ENCODE measurements around the gene WDR59.

WDR59 gene

DNA sequence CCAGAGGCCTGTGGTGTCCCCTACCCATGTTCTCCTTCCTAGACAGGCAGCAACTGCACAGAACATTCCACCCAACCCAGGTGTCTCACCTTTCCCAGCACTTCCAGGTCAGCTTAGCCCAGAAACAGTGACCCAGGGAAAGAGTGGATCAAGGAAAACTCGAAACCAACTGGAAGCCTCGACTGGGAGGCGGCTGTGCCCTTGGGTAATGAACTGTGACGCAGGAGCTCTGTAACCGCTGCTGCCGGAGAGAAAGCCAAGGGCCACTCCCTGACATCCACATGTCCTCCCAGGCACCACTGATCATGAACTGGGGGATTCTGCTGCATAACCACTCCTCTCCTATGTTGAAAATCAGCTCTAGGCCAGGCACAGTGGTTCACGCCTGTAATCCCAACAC lies 34.4 kb downstream of the WDR59 start:
- Histone ChIP-seq H3K27me3 (ENCODE audit: insufficient read depth, low read length) (no peaks in the 10 kb centered on the region), H3K9ac (ENCODE audit: low read depth, low read length) (no peak overlapping the region), H3K4me1 (ENCODE audit: insufficient read depth, low read length) (no peaks in the 10 kb centered on the region), H3K27ac (ENCODE audit: low read length) (no peak overlapping the region), H3K9me3 (ENCODE audit: insufficient read depth, low read depth, low read length) (no peaks in the 10 kb centered on the region), H3K4me3 (ENCODE audit: low read length) (no peak overlapping the region), H3K36me3 (ENCODE audit: insufficient read depth, low read depth, low read length) (peaks cover 73% of the 10 kb centered on the region)

- H3K36me3 ChIP-seq (ENCODE audit: insufficient read depth, low read depth, low read length) = peaks cover 65% of the 10 kb centered on the region
- H3K27ac ChIP-seq (ENCODE audit: low read length) = no peak overlapping the region
- H3K27me3 ChIP-seq (ENCODE audit: insufficient read depth, low read length) = no peaks in the 10 kb centered on the region
- H3K9me3 ChIP-seq (ENCODE audit: insufficient read depth, low read depth, low read length) = no peaks in the 10 kb centered on the region
- H3K4me3 ChIP-seq (ENCODE audit: low read length) = no peak overlapping the region
- no peaks in the 10 kb centered on the region for H3K4me1 ChIP-seq (ENCODE audit: insufficient read depth, low read length)
- no peak overlapping the region for H3K9ac ChIP-seq (ENCODE audit: low read depth, low read length)
Measured at GRCh38 chr16:74949309-74949708, 35.6 kb downstream of the WDR59 start.

DNA sequence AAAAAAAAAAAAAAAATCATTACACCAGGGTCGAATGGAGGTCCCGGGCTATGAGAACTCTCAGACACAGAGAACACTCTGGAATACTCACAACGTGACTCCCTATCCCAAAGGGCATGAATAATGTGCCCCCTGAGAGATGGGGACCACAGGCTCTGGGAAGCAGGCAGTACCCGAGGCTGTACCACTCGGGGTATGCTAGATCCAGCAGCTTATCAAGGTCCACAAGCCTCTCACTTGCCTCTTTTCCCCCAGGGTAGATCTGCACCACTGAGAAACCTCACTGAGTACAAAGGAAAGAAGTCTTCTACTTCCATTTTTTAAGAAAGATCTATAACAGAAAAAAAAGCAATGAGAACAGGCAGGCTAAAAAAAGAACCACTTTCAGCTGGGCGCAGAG lies 40.5 kb downstream of the WDR59 start:
- Histone ChIP-seq H3K27me3 (ENCODE audit: insufficient read depth, low read length) (no peaks in the 10 kb centered on the region), H3K4me3 (ENCODE audit: low read length) (no peak overlapping the region), H3K4me1 (ENCODE audit: insufficient read depth, low read length) (no peaks in the 10 kb centered on the region), H3K9me3 (ENCODE audit: insufficient read depth, low read depth, low read length) (no peaks in the 10 kb centered on the region), H3K9ac (ENCODE audit: low read depth, low read length) (no peak overlapping the region), H3K27ac (ENCODE audit: low read length) (no peak overlapping the region), H3K36me3 (ENCODE audit: insufficient read depth, low read depth, low read length) (peaks cover 74% of the 10 kb centered on the region)

GRCh38 chr16:74942977-74943918 lies 41.7 kb downstream of the WDR59 start:
- Histone ChIP-seq H3K4me3 (ENCODE audit: low read length) (no peak overlapping the region), H3K36me3 (ENCODE audit: insufficient read depth, low read depth, low read length) (peaks cover 75% of the 10 kb centered on the region), H3K9ac (ENCODE audit: low read depth, low read length) (no peak overlapping the region)

GRCh38 chr16:74942566-74942965 lies 42.4 kb downstream of the WDR59 start:
- H3K9ac ChIP-seq (ENCODE audit: low read depth, low read length) = no peak overlapping the region
- H3K4me1 ChIP-seq (ENCODE audit: insufficient read depth, low read length) = no peaks in the 10 kb centered on the region
- H3K9me3 ChIP-seq (ENCODE audit: insufficient read depth, low read depth, low read length) = no peaks in the 10 kb centered on the region
- H3K27me3 ChIP-seq (ENCODE audit: insufficient read depth, low read length) = no peaks in the 10 kb centered on the region
- H3K36me3 ChIP-seq (ENCODE audit: insufficient read depth, low read depth, low read length) = peaks cover 75% of the 10 kb centered on the region
- no peak overlapping the region for H3K4me3 ChIP-seq (ENCODE audit: low read length)
- H3K27ac ChIP-seq (ENCODE audit: low read length) = no peak overlapping the region

More at GRCh38 chr16:74942977-74943918, 41.7 kb downstream of the WDR59 start:
- Histone ChIP-seq H3K27me3 (ENCODE audit: insufficient read depth, low read length) (no peaks in the 10 kb centered on the region), H3K27ac (ENCODE audit: low read length) (no peak overlapping the region), H3K9me3 (ENCODE audit: insufficient read depth, low read depth, low read length) (no peaks in the 10 kb centered on the region), H3K4me1 (ENCODE audit: insufficient read depth, low read length) (no peaks in the 10 kb centered on the region)

DNA sequence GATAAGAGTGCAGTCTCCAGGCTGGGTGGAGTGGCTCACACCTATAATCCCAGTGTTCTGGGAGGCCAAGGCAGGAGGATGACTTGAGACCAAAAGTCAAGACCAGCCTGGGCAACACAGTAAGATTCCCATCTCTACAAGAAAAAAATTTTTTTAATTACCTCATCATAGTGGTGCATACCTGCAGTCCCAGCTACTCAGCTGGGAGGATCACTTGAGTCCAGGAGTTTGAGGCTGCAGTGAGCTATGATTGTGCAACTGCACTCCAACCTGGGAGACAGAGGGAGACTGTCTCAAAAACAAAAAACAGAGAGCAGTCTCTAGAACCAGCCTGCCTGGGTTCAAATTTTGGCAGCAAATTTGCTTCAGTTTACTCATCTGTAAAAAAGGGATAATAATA lies 45.2 kb downstream of the WDR59 start:
- H3K9ac ChIP-seq (ENCODE audit: low read depth, low read length) = no peak overlapping the region
- no peaks in the 10 kb centered on the region for H3K9me3 ChIP-seq (ENCODE audit: insufficient read depth, low read depth, low read length)
- H3K4me3 ChIP-seq (ENCODE audit: low read length) = no peak overlapping the region
- no peaks in the 10 kb centered on the region for H3K27me3 ChIP-seq (ENCODE audit: insufficient read depth, low read length)
- H3K27ac ChIP-seq (ENCODE audit: low read length) = no peak overlapping the region
- H3K4me1 ChIP-seq (ENCODE audit: insufficient read depth, low read length) = no peaks in the 10 kb centered on the region
- peaks cover 73% of the 10 kb centered on the region for H3K36me3 ChIP-seq (ENCODE audit: insufficient read depth, low read depth, low read length)

DNA sequence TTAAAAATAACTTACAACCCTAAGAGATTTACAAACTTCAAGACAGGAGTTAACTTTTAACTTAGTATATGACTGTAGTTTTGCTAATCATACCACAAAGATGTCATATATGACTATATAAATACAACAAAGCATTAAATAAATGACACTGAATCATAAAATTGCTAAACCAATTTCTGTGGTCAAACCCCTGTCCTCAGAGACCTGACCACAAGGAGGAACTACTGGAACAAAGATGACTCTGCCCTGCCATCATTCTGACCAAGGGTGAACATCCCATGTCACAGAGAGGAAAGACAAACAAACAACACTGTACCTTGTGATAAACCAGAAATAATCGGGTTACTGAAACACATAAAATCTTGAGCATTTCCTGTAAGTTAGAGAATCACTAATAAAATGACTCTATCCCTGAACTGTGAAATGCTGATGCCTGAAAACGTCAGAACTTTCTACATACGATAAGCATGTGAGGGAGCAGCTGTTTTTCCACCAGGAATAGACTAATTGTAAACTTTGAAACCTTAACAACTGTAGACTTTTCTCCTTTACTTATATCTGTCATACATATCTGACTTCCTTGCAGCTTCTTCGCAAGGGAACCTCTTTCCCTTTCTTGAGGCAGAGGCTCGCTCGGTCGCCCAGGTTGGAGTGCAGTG lies 47.9 kb downstream of the WDR59 start:
- Histone ChIP-seq H3K36me3 (ENCODE audit: insufficient read depth, low read depth, low read length) (peaks cover 66% of the 10 kb centered on the region), H3K27me3 (ENCODE audit: insufficient read depth, low read length) (no peaks in the 10 kb centered on the region), H3K27ac (ENCODE audit: low read length) (no peak overlapping the region), H3K4me1 (ENCODE audit: insufficient read depth, low read length) (no peaks in the 10 kb centered on the region), H3K9me3 (ENCODE audit: insufficient read depth, low read depth, low read length) (no peaks in the 10 kb centered on the region), H3K4me3 (ENCODE audit: low read length) (no peak overlapping the region), H3K9ac (ENCODE audit: low read depth, low read length) (no peak overlapping the region)

GRCh38 chr16:74931445-74931844 lies 53.5 kb downstream of the WDR59 start:
- no peaks in the 10 kb centered on the region for H3K9me3 ChIP-seq (ENCODE audit: insufficient read depth, low read depth, low read length)
- H3K27me3 ChIP-seq (ENCODE audit: insufficient read depth, low read length) = no peaks in the 10 kb centered on the region
- no peak overlapping the region for H3K4me3 ChIP-seq (ENCODE audit: low read length)
- H3K36me3 ChIP-seq (ENCODE audit: insufficient read depth, low read depth, low read length) = peaks cover 38% of the 10 kb centered on the region
- H3K4me1 ChIP-seq (ENCODE audit: insufficient read depth, low read length) = no peaks in the 10 kb centered on the region
- no peak overlapping the region for H3K9ac ChIP-seq (ENCODE audit: low read depth, low read length)
- H3K27ac ChIP-seq (ENCODE audit: low read length) = no peak overlapping the region

DNA sequence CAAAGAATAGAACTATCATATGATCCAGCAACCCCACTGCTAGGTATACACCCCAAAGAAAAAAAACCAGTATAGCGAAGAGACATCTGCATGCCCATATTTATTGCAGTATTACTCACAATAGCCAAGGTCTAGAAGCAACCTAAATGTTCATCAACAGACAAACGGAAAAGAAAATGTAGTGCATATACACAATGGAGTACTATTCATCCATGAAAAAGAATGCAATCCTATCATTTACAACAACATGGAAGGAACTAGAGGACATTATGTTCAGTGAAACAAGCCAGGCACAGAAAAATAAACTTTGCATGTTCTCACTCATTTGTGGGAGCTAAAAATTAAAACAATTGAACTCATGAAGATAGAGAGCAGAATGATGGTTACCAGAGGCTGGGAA lies 55.3 kb downstream of the WDR59 start:
- no peaks in the 10 kb centered on the region for H3K4me1 ChIP-seq (ENCODE audit: insufficient read depth, low read length)
- no peaks in the 10 kb centered on the region for H3K9me3 ChIP-seq (ENCODE audit: insufficient read depth, low read depth, low read length)
- H3K36me3 ChIP-seq (ENCODE audit: insufficient read depth, low read depth, low read length) = peaks cover 35% of the 10 kb centered on the region
- no peak overlapping the region for H3K9ac ChIP-seq (ENCODE audit: low read depth, low read length)
- no peaks in the 10 kb centered on the region for H3K27me3 ChIP-seq (ENCODE audit: insufficient read depth, low read length)
- H3K27ac ChIP-seq (ENCODE audit: low read length) = no peak overlapping the region
- H3K4me3 ChIP-seq (ENCODE audit: low read length) = no peak overlapping the region

GRCh38 chr16:74926805-74927204 lies 58.1 kb downstream of the WDR59 start:
- Histone ChIP-seq H3K27ac (ENCODE audit: low read length) (no peak overlapping the region), H3K9me3 (ENCODE audit: insufficient read depth, low read depth, low read length) (no peaks in the 10 kb centered on the region), H3K4me1 (ENCODE audit: insufficient read depth, low read length) (no peaks in the 10 kb centered on the region), H3K9ac (ENCODE audit: low read depth, low read length) (no peak overlapping the region), H3K4me3 (ENCODE audit: low read length) (no peak overlapping the region), H3K36me3 (ENCODE audit: insufficient read depth, low read depth, low read length) (peaks cover 41% of the 10 kb centered on the region), H3K27me3 (ENCODE audit: insufficient read depth, low read length) (no peaks in the 10 kb centered on the region)

- Histone ChIP-seq H3K27me3 (ENCODE audit: insufficient read depth, low read length) (no peaks in the 10 kb centered on the region), H3K9ac (ENCODE audit: low read depth, low read length) (no peak overlapping the region), H3K4me1 (ENCODE audit: insufficient read depth, low read length) (no peaks in the 10 kb centered on the region), H3K36me3 (ENCODE audit: insufficient read depth, low read depth, low read length) (peaks cover 42% of the 10 kb centered on the region), H3K27ac (ENCODE audit: low read length) (no peak overlapping the region), H3K4me3 (ENCODE audit: low read length) (no peak overlapping the region), H3K9me3 (ENCODE audit: insufficient read depth, low read depth, low read length) (no peaks in the 10 kb centered on the region)
Measured at GRCh38 chr16:74923766-74924460, 61.0 kb downstream of the WDR59 start.
